HuH-7 (cell line): ENCODE data around the gene GRIN2C.
A peak's percentile ranks its signal among the peaks of the same experiment; 100 is the strongest.
"Not testable (repeated sequence)": the region's sequence is repeated elsewhere in the genome, so short reads cannot be mapped to it uniquely, and the experiment has no call there.

ENCODE experiments used
- DNase-seq: peaks from one replicate; pipeline ENCODE4 v3.0.0; 2011; ENCODE audit warnings: low spot score

Gene GRIN2C

DNA sequence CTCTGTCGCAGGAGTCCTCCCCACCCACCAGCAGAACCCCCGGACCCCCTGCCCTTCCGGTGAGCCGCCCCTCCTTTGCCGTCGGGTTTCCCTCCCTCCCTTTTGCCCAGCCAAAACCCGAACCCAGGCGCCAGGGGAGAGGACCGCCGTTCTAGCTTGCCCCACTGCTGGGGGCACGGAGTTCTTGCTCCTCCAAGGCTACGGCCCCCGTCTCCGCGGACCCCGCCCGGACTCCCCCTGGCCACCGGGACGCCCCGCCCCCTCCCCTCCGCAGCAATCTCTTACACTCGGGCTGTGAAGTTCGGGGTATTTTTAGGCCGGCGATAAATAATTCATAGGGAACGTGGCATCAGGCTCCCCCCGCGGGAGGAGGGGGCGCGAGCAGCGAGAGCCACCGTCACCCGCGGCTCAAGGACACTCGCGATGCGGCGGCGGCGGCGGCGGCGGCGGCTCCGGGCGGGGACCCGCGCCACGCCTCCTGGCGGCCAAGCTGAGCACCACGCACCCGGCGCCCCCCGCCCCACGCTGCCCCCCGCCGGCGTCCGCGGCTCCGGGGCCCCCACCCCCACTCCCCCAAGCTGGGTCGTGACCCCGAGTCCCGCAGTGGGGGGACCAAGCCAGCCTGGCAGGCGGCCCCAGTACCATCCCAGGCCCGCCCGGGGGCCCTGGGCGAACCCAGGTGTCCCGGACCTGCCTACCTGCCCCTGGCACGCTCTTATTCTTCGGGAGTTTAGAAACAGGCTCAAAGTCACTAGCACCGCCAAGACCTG is at the start of gene GRIN2C:
Gene GRIN2C, minus strand, starts transcription at position 427 of the 770 bp plus-strand sequence. CDS start 4,793 bp downstream, outside the sequence.
- peak; percentile 75 for DNase-seq

DNA sequence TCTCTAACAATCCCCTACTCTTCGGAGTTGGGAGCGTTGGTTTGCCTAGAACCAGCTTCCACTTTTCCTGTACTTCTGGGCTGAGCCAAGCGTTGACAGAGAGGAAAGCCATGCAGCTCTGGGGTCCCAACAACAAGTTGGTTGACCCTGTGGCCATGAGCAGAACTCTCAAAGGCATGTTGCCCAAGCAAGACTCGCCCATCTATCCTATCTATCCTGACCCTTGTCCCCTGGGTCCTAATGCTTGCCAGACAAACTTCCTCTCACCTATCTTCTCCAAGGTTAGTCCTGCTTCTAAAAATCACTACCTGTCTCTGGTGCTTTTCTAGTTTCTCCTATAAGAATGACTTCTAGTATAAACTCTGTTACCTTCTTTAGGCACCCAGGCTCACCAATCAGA is 49.4 kb upstream of the GRIN2C start:
- not testable (repeated sequence) for DNase-seq

DNA sequence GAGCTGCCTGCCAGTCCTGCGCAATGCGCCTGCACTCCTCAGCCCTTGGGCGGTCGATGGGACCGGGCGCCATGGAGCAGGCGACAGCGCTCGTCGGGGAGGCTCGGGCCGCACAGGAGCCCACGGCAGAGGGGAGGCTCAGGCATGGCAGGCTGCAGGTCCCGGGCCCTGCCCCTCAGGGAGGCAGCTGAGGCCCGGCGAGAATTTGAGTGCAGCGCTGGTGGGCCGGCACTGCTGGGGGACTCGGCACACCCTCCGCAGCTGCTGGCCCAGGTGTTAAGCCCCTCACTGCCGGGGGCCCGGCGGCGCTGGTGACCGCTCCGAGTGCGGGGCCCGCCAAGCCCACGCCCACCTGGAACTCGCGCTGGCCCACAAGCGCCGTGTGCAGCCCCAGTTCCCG is 47.3 kb upstream of the GRIN2C start:
- no peak for DNase-seq

DNA sequence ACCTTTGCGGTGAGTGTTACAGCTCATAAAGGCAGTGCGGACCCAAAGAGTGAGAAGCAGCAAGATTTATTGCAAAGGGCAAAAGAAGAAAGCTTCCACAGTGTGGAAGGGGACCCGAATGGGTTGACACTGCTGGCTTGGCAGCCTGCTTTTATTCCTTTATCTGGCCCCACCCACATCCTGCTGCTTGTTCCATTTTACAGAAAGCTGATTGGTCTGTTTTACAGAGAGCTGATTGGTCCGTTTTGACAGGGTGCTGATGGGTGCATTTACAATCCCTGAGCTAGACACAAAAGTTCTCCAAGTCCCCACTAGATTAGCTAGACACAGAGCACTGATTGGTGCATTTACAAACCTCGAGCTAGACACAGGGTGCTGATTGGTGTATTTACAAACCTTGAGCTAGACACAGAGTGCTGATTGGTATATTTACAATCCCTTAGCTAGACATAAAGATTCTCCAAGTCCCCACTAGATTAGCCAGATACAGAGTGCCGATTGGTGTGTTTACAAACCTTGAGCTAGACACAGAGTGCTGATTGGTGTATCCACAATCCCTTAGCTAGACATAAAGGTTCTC is 46.6 kb upstream of the GRIN2C start:
- DNase-seq: not testable (repeated sequence)

DNA sequence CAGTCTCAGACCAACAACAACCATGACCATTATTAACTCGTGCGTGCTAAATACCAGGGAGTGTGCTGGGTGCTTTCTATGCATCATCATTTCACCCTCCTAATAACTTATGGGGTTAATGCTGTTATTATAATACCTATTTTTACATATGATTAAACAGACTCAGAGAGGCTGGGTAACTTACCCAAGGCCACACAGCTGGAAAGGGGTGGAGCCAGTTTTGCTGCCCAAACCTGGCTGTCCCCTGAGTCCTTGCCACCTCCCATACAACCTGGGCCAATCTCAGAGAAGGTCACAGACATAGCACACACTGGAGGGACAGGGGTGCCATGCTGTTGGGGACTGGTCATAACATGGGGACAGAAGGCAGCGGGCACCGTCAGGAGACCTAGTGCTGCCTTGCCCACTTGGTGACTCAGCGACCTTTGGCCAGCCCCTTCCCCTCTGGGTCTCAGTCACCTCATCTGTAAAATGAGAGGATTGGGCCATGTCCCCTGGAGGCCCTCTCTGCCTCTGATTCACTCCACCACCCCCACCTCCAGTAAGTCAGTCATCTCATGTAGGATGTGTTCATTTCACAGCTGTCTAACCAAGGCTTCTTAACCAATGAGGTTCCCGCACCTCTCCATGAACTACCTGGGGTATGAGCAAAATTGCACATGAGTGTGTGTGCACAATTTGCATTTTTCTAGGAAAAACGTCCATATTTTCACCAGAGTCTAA is 45.2 kb upstream of the GRIN2C start:
- DNase-seq: no peak

DNA sequence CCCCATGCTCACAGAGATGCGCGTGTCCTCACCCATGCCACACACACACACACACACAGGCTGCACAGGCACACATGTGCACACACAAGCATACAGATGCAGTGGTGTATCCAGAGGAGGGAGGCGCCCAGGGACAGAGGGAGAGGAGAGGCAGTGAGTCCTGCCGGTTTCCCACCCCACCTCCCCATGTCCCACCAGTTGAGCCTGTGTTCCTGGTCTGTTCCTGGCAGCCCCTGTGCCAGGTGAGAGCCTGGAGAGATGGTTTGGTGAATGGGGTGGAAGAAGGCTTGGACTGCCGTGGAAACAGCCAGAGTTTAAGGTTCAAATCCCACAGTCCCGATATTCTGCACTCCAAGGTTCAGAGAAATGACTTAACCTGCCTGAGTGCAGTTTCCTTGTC is 44.0 kb upstream of the GRIN2C start:
- DNase-seq: no peak

DNA sequence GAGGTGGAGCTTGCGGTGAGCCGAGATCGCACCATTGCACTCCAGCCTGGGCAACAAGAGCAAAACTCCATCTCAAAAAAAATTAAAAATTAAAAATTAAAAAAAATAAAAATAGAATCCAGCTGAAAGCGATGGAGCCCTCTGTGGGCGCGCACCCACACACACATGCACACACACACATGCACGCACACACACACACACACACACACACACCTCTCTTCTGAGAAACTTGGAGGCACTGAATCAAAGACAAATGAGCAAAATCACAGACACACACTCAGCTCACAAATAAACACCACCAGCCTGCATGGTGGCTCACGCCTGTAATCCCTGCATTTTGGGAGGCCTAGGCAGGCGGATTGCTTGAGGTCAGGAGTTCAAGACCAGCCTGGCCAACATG is 43.3 kb upstream of the GRIN2C start:
- no peak for DNase-seq

DNA sequence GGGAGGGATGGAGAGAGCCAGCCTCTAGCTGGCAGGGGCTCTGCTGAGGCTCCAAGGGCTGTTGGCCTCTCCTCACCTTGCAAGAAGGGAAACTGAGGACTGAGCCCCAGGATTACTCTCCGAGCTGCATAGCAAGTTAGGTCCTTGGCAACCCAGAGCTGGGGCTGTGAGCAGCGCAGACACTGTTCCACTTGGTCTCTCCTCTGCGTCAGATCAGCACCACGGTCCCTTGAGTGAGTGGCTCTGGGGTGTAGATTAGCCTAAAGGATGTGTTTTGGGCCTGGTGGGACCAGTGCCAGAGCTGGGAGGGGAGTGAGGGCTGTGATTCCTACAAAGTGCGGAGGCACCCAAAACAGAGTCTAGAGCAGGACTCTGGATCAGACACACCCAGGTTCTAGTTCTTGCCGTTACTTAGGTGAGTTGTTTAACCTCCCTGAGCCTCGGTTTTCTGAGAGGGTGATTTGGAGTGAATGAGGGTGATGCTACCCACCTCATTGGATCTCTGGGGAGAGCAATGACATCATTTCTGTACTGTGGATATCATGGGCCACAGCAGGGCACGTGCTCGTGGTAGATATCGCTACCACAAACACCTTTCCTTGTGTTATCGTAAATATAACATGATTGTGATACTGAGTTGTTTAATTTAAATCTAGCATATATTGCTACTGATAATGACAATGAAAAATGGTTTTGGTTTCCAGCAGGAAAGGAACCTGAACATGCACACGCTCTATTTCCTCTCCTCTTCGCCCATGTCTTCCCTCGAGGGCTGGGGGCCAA is 41.9 kb upstream of the GRIN2C start:
- no peak for DNase-seq

DNA sequence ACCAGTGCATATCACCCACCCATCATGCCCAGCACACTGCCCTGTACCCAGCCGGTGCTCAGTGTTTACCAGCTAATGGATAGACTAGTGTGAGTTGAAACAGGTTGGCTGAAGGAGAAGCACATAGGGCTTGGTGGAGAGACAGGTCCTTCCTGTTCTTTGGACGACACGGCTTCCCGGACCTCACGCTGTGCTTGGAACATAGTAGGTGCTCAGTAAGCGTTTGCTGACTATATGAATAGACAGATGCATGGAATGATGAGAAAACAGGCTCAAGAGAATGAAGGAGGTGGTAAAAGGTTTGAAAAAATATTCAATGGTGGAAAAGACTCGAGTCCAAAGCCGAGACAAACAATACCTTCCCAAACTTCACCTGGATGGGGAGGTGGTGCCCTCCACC is 40.5 kb upstream of the GRIN2C start:
- no peak for DNase-seq

DNA sequence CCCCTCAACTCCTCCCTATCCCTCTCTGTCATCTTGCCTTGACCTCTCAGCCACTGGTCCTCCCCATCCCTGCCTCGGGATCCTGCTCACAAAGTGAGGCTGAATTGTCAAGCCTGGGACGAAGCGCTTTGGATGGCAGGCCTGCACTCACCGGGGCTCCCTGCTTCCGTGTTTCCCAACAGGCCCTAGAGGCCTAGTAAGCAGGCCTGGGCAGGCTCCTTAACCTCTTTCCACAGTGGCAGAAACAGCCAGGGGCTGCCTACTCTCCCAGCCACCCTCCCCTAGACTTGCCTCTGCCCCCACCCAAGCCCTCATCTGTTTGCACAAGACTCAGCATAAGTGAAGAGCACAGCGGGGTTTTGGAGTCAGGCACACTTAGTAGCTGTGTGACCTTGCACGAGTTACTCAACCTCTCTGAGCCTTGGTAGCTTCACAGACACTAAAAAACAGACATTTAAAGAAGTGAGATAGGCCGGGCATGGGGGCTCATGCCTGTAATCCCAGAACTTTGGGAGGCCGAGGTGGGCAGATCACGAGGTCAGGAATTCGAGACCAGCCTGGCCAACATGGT is 38.8 kb upstream of the GRIN2C start:
- no peak for DNase-seq

DNA sequence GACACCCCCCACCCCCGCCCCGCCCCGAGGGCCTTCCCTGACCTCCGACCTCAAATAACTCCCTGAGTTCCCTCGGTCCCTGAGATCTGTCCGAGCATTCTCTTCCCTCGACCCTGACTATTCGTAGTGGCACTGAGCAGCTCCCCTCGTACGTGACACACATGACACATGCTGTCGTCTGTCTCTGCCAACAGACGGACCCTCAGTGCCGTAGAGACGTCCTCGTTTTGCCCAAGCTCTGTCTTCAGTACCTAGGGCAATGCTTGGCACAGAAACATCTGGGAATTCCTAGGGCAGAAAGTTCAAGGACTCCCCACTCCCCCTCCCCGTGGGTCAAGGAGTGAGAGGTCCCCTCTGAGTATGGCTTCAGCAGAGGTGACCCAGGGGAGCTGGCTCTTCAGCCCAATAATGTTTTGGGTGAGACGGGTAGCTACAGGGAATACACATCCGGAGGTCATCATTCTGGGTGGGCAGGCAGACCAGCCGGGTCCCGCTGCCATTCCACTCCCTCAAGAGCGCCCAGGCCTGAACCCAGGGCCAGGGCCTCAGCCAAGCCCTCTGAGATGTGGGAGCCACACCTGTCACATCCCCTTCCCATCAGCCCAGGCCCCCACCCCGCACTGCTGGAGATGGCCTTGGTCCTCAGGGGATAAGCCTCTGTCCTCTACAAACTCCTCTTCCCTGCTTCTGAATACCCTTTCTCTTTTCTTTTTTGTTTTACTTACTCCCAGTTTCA is 34.4 kb upstream of the GRIN2C start:
- no peak for DNase-seq

DNA sequence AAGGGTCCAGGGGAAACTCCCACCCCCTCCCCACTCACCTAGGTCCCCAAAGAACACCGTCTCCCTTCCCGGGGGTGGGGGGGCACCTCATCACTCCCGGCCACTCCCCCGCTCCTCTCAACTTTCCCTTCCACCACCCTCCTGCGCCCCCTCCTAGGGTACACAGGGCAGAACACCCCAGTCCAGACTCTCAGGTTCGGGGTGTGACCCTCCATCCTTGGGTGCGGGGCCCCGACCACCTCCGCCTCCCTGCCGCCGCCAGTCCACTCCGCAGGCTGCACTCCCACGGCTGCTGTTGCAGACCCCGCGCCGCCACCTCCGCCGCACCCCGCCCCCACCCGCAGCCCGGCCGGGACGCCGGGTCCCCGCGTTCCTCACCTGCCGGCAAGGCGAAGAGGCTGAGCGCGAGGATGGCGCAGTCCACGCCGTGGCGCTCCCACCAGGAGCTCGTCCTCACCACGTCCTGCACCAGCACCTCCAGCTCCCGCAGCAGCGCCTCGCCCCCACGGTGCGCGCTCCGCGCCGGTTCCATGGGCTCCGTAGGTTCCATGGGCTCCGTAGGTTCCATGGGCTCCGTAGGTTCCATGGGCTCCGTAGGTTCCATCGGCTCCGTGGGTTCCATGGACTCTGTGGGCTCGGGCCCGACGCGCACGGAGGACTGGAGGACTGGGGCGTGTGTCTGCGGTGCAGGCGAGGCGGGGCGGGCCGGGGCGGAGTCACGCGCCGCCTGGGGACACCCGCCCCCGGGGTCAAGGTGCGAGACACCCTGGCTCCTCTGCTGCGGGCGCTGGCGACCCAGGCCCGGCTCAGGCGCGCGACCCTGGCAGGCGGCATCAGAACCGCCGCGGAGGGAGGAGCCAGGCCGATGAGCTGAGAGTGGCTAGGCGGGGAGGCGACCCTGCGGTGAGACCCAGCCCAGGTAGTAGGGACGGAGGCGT is 33.6 kb upstream of the GRIN2C start, which contains the start of gene FADS6:
Gene FADS6, minus strand, starts transcription at position 660 of the 938 bp plus-strand sequence. Its CDS starts 38 bp downstream, at position 622.
- peak; percentile 87 for DNase-seq

DNA sequence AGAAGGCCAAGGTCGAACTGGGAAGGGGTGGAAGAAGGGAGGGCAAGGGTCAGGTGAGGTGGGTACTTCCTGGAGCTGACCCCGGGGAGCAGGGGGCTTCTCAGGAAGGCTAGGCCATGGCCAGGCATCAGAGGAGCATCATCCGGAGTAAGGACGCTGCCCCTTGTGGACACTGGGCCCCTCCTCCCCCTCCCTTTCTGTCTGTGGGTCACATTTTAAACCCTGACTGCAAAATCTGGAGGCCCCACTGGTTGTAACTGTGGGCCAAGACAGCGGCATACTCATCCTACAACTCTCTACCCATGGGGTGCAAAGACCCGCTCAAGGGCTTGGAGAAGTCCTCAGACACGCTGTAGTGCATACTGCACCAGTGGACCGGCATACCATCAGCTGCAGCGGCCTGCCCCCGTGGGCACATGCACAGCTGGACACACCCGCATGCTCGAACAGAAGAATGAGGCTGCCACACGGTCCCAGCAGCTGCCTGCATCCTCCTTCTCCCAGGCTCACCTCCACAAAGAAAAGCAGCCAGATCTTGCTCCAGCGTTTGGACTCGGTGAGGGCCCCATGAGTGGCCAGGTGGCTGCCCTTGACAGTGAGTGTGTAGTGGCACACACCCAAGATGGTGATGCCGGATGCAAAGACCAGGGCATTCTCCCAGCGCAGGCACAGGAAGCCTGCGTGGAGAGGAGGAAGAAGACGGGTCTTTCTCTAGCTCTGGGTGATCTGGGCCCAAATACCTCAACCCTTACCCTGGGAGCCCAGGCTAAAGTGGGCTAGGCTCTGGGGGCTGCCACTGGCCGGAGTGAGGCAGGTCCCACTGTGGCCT is 32.5 kb upstream of the GRIN2C start:
- DNase-seq: no peak

DNA sequence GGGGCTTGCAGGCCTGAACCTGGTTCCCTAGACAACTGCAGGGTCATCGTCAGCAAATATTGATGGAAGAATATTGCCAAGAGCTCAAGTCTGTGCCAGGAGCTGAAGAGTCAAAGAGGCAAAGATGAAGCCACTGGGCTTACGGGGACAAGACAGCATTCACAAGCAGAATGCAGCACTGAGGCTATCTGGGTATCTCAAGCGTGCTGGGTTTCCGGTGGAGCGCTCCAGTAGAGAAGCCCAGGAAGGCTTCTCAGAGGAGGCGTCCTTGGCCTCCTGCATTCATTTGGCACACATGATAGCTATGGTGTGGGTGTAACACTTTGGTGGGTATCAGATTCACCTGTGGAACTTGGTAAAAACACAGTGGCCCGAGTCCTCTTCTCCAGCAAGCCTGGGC is 30.9 kb upstream of the GRIN2C start:
- DNase-seq: no peak

DNA sequence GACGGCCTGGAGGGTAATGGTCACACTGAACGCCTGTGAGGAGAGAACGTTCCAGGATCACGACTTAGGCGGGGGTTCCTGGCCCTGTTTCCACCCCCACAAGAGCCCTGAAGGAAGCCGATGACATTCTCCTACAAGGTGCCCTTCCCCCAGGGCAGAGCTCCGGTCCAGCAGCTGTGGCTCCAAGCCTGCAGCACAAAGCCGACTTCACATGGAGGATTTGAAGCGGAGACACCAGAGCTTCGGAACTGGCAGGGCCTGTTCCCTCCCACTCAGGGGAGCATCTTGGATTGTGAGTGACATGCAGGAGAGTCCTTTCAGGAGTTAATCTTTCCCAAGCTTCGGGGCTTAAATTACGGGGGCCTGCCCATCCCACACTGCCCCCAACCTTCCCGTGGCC is 28.8 kb upstream of the GRIN2C start:
- DNase-seq: no peak

DNA sequence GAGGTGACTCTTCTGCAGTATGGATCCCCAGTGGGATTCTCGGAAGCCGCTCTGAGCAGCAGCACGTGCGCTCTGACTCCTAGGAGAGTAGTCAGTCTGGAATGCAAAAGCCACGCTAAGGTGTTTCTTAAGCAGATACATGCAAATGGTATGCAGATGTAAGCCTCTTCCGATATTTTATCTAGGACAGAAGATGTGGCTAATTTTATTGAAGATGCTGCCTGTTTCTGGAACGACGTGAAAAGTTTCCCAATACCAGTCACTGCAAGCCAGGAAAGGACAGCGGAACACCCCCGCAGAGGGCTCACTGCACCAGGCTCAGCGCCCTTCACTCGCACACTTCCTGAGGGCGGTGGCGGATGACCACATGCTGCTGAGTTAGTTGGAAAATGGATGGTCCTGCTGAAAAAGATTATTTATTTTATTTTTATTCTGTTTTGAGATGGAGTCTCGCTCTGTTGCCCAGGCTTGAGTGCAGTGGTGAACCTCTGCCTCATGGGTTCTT is 23.6 kb upstream of the GRIN2C start:
- no peak for DNase-seq

DNA sequence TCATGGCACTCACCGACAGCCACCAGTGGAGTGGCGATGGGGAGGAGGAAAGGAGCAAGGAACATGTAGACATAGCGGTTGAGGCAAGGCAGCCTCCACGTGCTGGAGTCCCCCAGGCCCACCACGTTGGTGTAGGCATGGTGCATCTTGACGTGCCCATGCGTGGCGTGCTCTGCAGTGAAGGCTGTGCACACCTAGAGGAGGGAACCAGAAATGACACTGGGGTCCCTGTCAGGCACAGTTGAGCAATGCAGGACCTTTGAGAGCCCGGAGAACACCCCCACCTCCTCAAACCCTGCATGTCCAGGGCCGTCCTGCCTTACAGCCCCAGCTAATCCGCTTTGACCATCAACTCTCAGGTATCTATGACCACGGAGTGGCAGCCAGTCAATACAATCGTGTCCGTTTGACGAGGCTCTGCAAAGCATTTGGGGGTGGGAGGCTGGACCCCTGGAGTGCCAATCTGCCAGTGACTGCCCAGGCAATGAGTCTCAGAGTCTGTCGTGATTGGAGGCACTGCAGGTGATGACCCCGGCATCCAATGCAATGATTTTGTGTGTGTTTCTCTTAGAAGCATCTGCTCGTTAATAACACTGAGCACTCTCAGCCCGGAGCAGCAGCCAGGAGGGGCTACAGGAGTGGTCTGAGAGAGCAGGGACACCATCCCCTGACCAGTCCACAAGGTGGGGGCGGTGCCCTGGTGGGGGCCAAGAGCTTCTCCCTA is 23.0 kb upstream of the GRIN2C start:
- no peak for DNase-seq

DNA sequence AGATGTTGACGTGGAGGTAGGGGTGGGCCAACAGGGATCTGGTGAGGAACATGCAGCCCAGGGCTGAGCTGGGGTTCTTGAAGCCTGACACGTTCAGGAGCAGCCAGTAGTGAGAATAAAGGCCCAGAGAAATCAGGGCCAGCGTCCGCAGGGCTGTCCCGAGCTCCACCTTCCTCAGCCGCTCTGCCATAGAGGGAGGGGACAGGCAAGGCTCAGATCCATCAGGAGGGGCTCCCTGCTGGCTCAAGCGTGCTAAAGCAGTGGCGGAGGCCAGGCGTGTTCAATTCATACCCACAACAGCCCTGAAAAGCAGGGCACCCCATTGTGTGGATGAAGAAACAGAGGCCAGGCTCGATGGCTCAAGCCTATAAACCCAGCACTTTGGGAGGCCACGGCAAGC is 21.4 kb upstream of the GRIN2C start:
- no peak for DNase-seq
